WTC11 (cell line): ENCODE measurements around the gene NSG2. TPM values are rescaled to one million over a fixed set of nuclear protein-coding genes. Genes with fewer than 3 reads are reported as not detected.

ENCODE experiments used
- ATAC-seq: fragments of 200-7000 bp; cut with Tn5 transposase; 2 replicates; pipeline ENCODE4 v1.10.0; 2021; ENCODE audit warnings: mild to moderate bottlenecking, moderate library complexity
- CTCF ChIA-PET: fragments of 300-600 bp; sonication (Branson Sonifier 250); formaldehyde crosslinking; loops from one replicate; lab custom pipeline; 2021; ENCODE audit warnings: antibody characterized with exemption; lab: Charles Lee
- POLR2A ChIA-PET: fragments of 350-600 bp; sonication (Branson Sonifier 250); formaldehyde crosslinking; loops from one replicate; lab custom pipeline; 2021; ENCODE audit warnings: antibody characterized with exemption; lab: Charles Lee
- DNase-seq: peaks from one replicate; pipeline ENCODE4 v3.0.0; 2021; ENCODE audit warnings: low spot score
- H3K27ac Mint-ChIP-seq: 2 replicates; pipeline ENCODE4 v1.8.0; 2021; ENCODE audit warnings: mixed read lengths
- H3K27me3 Mint-ChIP-seq: 2 replicates; pipeline ENCODE4 v1.8.0; 2021; ENCODE audit warnings: low read depth, mild to moderate bottlenecking, moderate library complexity, mixed read lengths
- H3K36me3 Mint-ChIP-seq: 2 replicates; pipeline ENCODE4 v1.8.0; 2021; ENCODE audit warnings: mixed read lengths
- H3K4me1 Mint-ChIP-seq: 2 replicates; pipeline ENCODE4 v1.8.0; 2022; ENCODE audit warnings: mixed read lengths
- H3K4me3 Mint-ChIP-seq: 2 replicates; pipeline ENCODE4 v1.8.0; 2021; ENCODE audit warnings: mild to moderate bottlenecking, moderate library complexity, mixed read lengths
- H3K9me3 Mint-ChIP-seq: 2 replicates; pipeline ENCODE4 v1.8.0; 2021; ENCODE audit warnings: mixed read lengths
- CDX4 ChIP-seq: fragments of 250-450 bp; sonication (Bioruptor Pico); IDR thresholded peaks from 2 replicates; pipeline ENCODE4 v1.9.0; 2021; ENCODE audit warnings: moderate library complexity, mild to moderate bottlenecking, inconsistent platforms, borderline replicate concordance
- E2F4 ChIP-seq: sonication (generic); formaldehyde crosslinking; IDR thresholded peaks from 2 replicates; pipeline ENCODE4 v1.8.1; 2022; ENCODE audit warnings: low read depth, mild to moderate bottlenecking, moderate library complexity, missing genetic modification reagents, borderline replicate concordance
- ESRRA ChIP-seq: sonication (generic); formaldehyde crosslinking; IDR thresholded peaks from 2 replicates; pipeline ENCODE4 v1.8.1; 2022; ENCODE audit warnings: mild to moderate bottlenecking, missing genetic modification reagents, borderline replicate concordance
- FOXK1 ChIP-seq: sonication (generic); formaldehyde crosslinking; IDR thresholded peaks from 2 replicates; pipeline ENCODE4 v1.8.0; 2022; ENCODE audit warnings: mild to moderate bottlenecking, moderate library complexity, missing genetic modification reagents
- GRHL2 ChIP-seq: fragments of 250-450 bp; sonication (Bioruptor Pico); IDR thresholded peaks from 2 replicates; pipeline ENCODE4 v1.8.0; 2022; ENCODE audit warnings: mild to moderate bottlenecking, moderate library complexity; ENCODE audit not compliant: insufficient replicate concordance, severe bottlenecking
- JAZF1 ChIP-seq: fragments of 250-450 bp; sonication (Bioruptor Pico); IDR thresholded peaks from 2 replicates; pipeline ENCODE4 v1.9.0; 2021; ENCODE audit warnings: moderate library complexity, mild to moderate bottlenecking, inconsistent platforms
- KAT7 ChIP-seq: sonication (generic); formaldehyde crosslinking; IDR thresholded peaks from 2 replicates; pipeline ENCODE4 v1.8.1; 2023; ENCODE audit warnings: missing genetic modification reagents, mild to moderate bottlenecking, borderline replicate concordance
- MLX ChIP-seq: sonication (generic); formaldehyde crosslinking; IDR thresholded peaks from 2 replicates; pipeline ENCODE4 v1.8.1; 2023; ENCODE audit warnings: mild to moderate bottlenecking, missing genetic modification reagents, moderate library complexity
- NFYB ChIP-seq: sonication (generic); formaldehyde crosslinking; conservative IDR thresholded peaks from 2 replicates; pipeline ENCODE4 v1.8.0; 2022; ENCODE audit warnings: low read depth, missing genetic modification reagents
- NR3C1 ChIP-seq: sonication (generic); formaldehyde crosslinking; conservative IDR thresholded peaks from 2 replicates; pipeline ENCODE4 v1.8.1; 2023; ENCODE audit warnings: low read depth, mild to moderate bottlenecking, missing genetic modification reagents
- OVOL2 ChIP-seq: fragments of 250-450 bp; sonication (Bioruptor Pico); IDR thresholded peaks from 2 replicates; pipeline ENCODE4 v1.9.0; 2021; ENCODE audit warnings: mild to moderate bottlenecking, borderline replicate concordance
- RORB ChIP-seq: fragments of 250-450 bp; sonication (Bioruptor Pico); IDR thresholded peaks from 2 replicates; pipeline ENCODE4 v1.9.0; 2021; ENCODE audit warnings: mild to moderate bottlenecking
- SOX15 ChIP-seq: fragments of 250-450 bp; sonication (Bioruptor Pico); IDR thresholded peaks from 2 replicates; pipeline ENCODE4 v1.9.0; 2021; ENCODE audit warnings: mild to moderate bottlenecking
- ZBTB43 ChIP-seq: sonication (generic); formaldehyde crosslinking; IDR thresholded peaks from 2 replicates; pipeline ENCODE4 v1.8.1; 2023; ENCODE audit warnings: mild to moderate bottlenecking, missing genetic modification reagents
- ZMAT4 ChIP-seq: fragments of 250-450 bp; sonication (Bioruptor Pico); IDR thresholded peaks from 2 replicates; pipeline ENCODE4 v1.9.0; 2021; ENCODE audit warnings: mild to moderate bottlenecking
- ZNF317 ChIP-seq: sonication (generic); formaldehyde crosslinking; IDR thresholded peaks from 2 replicates; pipeline ENCODE4 v1.8.1; 2023; ENCODE audit warnings: low read depth, mild to moderate bottlenecking, moderate library complexity, missing genetic modification reagents, borderline replicate concordance
- ZNF423 ChIP-seq: fragments of 250-450 bp; sonication (Bioruptor Pico); IDR thresholded peaks from 2 replicates; pipeline ENCODE4 v2.1.2; 2022; ENCODE audit warnings: mild to moderate bottlenecking, moderate library complexity
- ZNF671 ChIP-seq: fragments of 250-450 bp; sonication (Bioruptor Pico); IDR thresholded peaks from 2 replicates; pipeline ENCODE4 v1.8.0; 2021; ENCODE audit warnings: mild to moderate bottlenecking
- total RNA-seq: library from RNA; stranded (reverse); gene quantifications from 3 replicates; pipeline ENCODE4 v1.2.3, GENCODE V29; 2021

NSG2 gene
- total RNA-seq, 1 experiment from 2014 or later, result not detected

- TF ChIP-seq CDX4 (CRISPR knock-in tag) (no peak), E2F4 (CRISPR knock-in tag) (no peak), NFYB (CRISPR knock-in tag) (no peak)
Observed at GRCh38 chr5:174120401-174121005, 75.0 kb downstream of the NSG2 start (continued).

GRCh38 chr5:174134545-174134944 lies 89.0 kb downstream of the NSG2 start:
- Mint-ChIP-seq H3K36me3 (no peaks in the 10 kb centered on the region), H3K9me3 (peaks cover 8% of the 10 kb centered on the region), H3K27me3 (peaks cover 2% of the 10 kb centered on the region; the same call in 1 of the 2 replicates), H3K4me3 (no peak overlapping the region)
- DNase-seq, result no peak
- CTCF ChIA-PET, result no interaction called here
- no peak for ATAC-seq
- POLR2A ChIA-PET, result no interaction called here
- TF ChIP-seq ZNF671 (no peak), ESRRA (no peak), KAT7 (CRISPR knock-in tag) (no peak), FOXK1 (CRISPR knock-in tag) (no peak), ZNF317 (CRISPR knock-in tag) (no peak), RORB (CRISPR knock-in tag) (no peak), NR3C1 (CRISPR knock-in tag) (no peak), ZMAT4 (CRISPR knock-in tag) (no peak), GRHL2 (CRISPR knock-in tag) (no peak), OVOL2 (CRISPR knock-in tag) (no peak), ZBTB43 (CRISPR knock-in tag) (no peak), ZNF423 (CRISPR knock-in tag) (no peak), MLX (no peak), SOX15 (no peak)
- TF ChIP-seq, all 79 proteins: peak for 0
- H3K27ac Mint-ChIP-seq, result no peak overlapping the region
- no peaks in the 10 kb centered on the region for H3K4me1 Mint-ChIP-seq

- Mint-ChIP-seq H3K27me3 (peaks cover 2% of the 10 kb centered on the region; the same call in 1 of the 2 replicates), H3K4me1 (peaks cover 9% of the 10 kb centered on the region), H3K27ac (no peak overlapping the region), H3K4me3 (no peak overlapping the region), H3K9me3 (0 out of 2 replicates have a peak, but pooled peaks cover 3% of the 10 kb centered on the region)
- DNase-seq, result no peak
- CTCF ChIA-PET, result interaction anchor here (0.6 to 1.9 kb wide), 3 partner anchors 94 to 743 kb away, joined by 3 to 7 read pairs (median 4); partner anchors contain the start of gene NSG2
- TF ChIP-seq JAZF1 (CRISPR knock-in tag), result no peak
- TF ChIP-seq, all 79 proteins: peak for 0
- H3K36me3 Mint-ChIP-seq, result no peaks in the 10 kb centered on the region
- POLR2A ChIA-PET, result no interaction called here
- ATAC-seq, result no peak
Observed at GRCh38 chr5:174139623-174140022, 94.1 kb downstream of the NSG2 start.
